IMR-90 (cell line): Measurements from ENCODE around the gene CLN3.

ENCODE experiments used
- CEBPB ChIP-seq: IDR thresholded peaks from 2 replicates; pipeline ENCODE4 v1.6.1; 2012; ENCODE audit warnings: low read depth, low read length, improper control_type of control experiment
- CTCF ChIP-seq: conservative IDR thresholded peaks from 2 replicates; pipeline ENCODE4 v1.5.1; 2012; ENCODE audit warnings: mild to moderate bottlenecking, low read depth, low read length, improper control_type of control experiment
- FOS ChIP-seq: fragments of 150-350 bp; IDR thresholded peaks from 2 replicates; pipeline ENCODE4 v1.6.1; 2016; ENCODE audit warnings: low read depth, low read length
- MAFK ChIP-seq: IDR thresholded peaks from 2 replicates; pipeline ENCODE4 v1.6.1; 2012; ENCODE audit warnings: low read depth, low read length, improper control_type of control experiment
- MAZ ChIP-seq: IDR thresholded peaks from 2 replicates; pipeline ENCODE4 v1.6.1; 2012; ENCODE audit warnings: low read depth, mild to moderate bottlenecking, low read length, improper control_type of control experiment, moderate library complexity, borderline replicate concordance
- RAD21 ChIP-seq: IDR thresholded peaks from 2 replicates; pipeline ENCODE4 v1.6.1; 2012; ENCODE audit warnings: low read length, improper control_type of control experiment
- SMC3 ChIP-seq: fragments of 150-350 bp; IDR thresholded peaks from 2 replicates; pipeline ENCODE4 v1.6.1; 2016; ENCODE audit warnings: low read depth, mild to moderate bottlenecking, antibody characterized with exemption, low read length, moderate library complexity

- no peak for TF ChIP-seq CTCF
- no peak for TF ChIP-seq FOS
- TF ChIP-seq MAZ: no peak
- no peak for TF ChIP-seq RAD21
- no peak for TF ChIP-seq CEBPB
- TF ChIP-seq MAFK: no peak
- TF ChIP-seq SMC3: no peak
Observed at GRCh38 chr16:28498666-28499381, 7.0 kb upstream of the CLN3 start.
